Measurements from ENCODE around the gene SPRY2. TPM values are rescaled to one million over a fixed set of nuclear protein-coding genes. Genes with fewer than 3 reads are reported as not detected.

Gene SPRY2
- total and polyA plus RNA-seq, 2 of the 13 experiments (the other 11 are each of a cell fraction or from before 2014, with no cell fraction given), result 7.4 to 25.1 TPM

DNA sequence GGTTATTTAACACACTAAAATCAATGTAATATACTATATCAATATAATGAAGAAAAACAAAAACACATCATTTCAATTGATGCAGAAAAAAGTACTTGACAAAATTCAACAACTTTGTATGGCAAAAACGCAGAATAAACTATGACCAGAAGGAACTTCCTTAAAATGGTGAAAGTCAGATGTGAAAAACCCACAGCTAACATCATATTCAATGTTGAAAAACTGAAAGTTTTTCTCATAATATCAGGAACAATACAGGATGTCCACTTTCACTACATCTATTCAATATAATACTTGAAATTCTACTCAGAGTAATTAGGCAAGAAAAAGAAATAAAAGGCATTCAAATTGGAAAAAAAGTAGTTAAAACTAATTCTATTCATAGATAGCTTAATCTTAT, 50.3 kb downstream of the SPRY2 start:
- no peak for DNase-seq (ENCODE audit: low spot score)
- Histone ChIP-seq H3K9me3 (ENCODE audit: low read length) (no peaks in the 10 kb centered on the region), H3K9ac (ENCODE audit: insufficient read depth, low read depth, low read length) (no peak overlapping the region), H3K27ac (ENCODE audit: extremely low read length, insufficient read depth, low read length) (no peak overlapping the region), H3K4me3 (replicated peaks in 1 of 3; ENCODE audit: insufficient read depth in 1 of 3, low read depth in 2 of 3, low read length in 3 of 3) (no peak overlapping the region), H3K4me2 (ENCODE audit: low read depth, low read length) (no peak overlapping the region), H3K4me1 (ENCODE audit: insufficient read depth, low read length) (no peaks in the 10 kb centered on the region), H3K79me2 (ENCODE audit: insufficient read depth, low read length) (no peaks in the 10 kb centered on the region), H4K20me1 (ENCODE audit: insufficient read depth, low read length) (no peaks in the 10 kb centered on the region), H3K27me3 (ENCODE audit: control insufficient read depth in 1 of 2, insufficient read depth in 2 of 2, low read length in 2 of 2) (no peaks in the 10 kb centered on the region), H3K36me3 (replicated peaks in 1 of 2; ENCODE audit: control insufficient read depth in 1 of 2, insufficient read depth in 2 of 2, low read length in 2 of 2) (no peaks in the 10 kb centered on the region), H2AFZ (ENCODE audit: low read length) (no peak overlapping the region)
- ATAC-seq, result no peak
- POLR2A ChIA-PET, result no interaction called here
- FAIRE-seq, result no peak
- TF ChIP-seq, protein P1, sequence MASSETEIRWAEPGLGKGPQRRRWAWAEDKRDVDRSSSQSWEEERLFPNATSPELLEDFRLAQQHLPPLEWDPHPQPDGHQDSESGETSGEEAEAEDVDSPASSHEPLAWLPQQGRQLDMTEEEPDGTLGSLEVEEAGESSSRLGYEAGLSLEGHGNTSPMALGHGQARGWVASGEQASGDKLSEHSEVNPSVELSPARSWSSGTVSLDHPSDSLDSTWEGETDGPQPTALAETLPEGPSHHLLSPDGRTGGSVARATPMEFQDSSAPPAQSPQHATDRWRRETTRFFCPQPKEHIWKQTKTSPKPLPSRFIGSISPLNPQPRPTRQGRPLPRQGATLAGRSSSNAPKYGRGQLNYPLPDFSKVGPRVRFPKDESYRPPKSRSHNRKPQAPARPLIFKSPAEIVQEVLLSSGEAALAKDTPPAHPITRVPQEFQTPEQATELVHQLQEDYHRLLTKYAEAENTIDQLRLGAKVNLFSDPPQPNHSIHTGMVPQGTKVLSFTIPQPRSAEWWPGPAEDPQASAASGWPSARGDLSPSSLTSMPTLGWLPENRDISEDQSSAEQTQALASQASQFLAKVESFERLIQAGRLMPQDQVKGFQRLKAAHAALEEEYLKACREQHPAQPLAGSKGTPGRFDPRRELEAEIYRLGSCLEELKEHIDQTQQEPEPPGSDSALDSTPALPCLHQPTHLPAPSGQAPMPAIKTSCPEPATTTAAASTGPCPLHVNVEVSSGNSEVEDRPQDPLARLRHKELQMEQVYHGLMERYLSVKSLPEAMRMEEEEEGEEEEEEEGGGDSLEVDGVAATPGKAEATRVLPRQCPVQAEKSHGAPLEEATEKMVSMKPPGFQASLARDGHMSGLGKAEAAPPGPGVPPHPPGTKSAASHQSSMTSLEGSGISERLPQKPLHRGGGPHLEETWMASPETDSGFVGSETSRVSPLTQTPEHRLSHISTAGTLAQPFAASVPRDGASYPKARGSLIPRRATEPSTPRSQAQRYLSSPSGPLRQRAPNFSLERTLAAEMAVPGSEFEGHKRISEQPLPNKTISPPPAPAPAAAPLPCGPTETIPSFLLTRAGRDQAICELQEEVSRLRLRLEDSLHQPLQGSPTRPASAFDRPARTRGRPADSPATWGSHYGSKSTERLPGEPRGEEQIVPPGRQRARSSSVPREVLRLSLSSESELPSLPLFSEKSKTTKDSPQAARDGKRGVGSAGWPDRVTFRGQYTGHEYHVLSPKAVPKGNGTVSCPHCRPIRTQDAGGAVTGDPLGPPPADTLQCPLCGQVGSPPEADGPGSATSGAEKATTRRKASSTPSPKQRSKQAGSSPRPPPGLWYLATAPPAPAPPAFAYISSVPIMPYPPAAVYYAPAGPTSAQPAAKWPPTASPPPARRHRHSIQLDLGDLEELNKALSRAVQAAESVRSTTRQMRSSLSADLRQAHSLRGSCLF (CRISPR knock-in tag; IDR thresholded peaks at IDR 0.05; ENCODE audit: borderline replicate concordance), result no peak
- TF ChIP-seq NFYC (CRISPR knock-in tag; IDR thresholded peaks at IDR 0.05) (no peak), FOXA1 (IDR thresholded peaks at IDR 0.05) (no peak), FOXA1 (CRISPR knock-in tag; IDR thresholded peaks at IDR 0.05) (no peak), RXRA (CRISPR knock-in tag; IDR thresholded peaks at IDR 0.05) (no peak), KDM3A (CRISPR knock-in tag; IDR thresholded peaks at IDR 0.05; ENCODE audit: low read depth) (no peak), KLF9 (CRISPR knock-in tag; IDR thresholded peaks at IDR 0.05; ENCODE audit: low read depth) (no peak), TOE1 (CRISPR knock-in tag; IDR thresholded peaks at IDR 0.05) (no peak), ZNF607 (CRISPR knock-in tag; IDR thresholded peaks at IDR 0.05; ENCODE audit: borderline replicate concordance) (no peak)
- TF ChIP-seq, protein P2, sequence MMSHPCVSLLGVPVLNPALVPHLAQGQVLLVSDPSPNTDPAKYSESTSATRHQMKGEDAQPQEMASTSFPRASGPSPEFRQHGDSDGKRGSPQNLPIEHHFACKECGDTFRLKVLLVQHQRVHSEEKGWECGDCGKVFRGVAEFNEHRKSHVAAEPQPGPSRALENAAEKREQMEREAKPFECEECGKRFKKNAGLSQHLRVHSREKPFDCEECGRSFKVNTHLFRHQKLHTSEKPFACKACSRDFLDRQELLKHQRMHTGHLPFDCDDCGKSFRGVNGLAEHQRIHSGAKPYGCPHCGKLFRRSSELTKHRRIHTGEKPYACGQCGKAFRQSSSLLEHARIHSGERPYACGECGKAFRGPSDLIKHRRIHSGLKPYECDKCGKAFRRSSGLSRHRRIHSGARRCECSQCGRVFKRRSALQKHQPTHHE (CRISPR knock-in tag; IDR thresholded peaks at IDR 0.05; ENCODE audit: borderline replicate concordance), result no peak
- TF ChIP-seq, protein P3, sequence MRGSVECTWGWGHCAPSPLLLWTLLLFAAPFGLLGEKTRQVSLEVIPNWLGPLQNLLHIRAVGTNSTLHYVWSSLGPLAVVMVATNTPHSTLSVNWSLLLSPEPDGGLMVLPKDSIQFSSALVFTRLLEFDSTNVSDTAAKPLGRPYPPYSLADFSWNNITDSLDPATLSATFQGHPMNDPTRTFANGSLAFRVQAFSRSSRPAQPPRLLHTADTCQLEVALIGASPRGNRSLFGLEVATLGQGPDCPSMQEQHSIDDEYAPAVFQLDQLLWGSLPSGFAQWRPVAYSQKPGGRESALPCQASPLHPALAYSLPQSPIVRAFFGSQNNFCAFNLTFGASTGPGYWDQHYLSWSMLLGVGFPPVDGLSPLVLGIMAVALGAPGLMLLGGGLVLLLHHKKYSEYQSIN (CRISPR knock-in tag; IDR thresholded peaks at IDR 0.05; ENCODE audit: borderline replicate concordance), result no peak
- TF ChIP-seq, protein P4, sequence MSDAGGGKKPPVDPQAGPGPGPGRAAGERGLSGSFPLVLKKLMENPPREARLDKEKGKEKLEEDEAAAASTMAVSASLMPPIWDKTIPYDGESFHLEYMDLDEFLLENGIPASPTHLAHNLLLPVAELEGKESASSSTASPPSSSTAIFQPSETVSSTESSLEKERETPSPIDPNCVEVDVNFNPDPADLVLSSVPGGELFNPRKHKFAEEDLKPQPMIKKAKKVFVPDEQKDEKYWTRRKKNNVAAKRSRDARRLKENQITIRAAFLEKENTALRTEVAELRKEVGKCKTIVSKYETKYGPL (CRISPR knock-in tag; IDR thresholded peaks at IDR 0.05), result no peak
- TF ChIP-seq, protein P5, sequence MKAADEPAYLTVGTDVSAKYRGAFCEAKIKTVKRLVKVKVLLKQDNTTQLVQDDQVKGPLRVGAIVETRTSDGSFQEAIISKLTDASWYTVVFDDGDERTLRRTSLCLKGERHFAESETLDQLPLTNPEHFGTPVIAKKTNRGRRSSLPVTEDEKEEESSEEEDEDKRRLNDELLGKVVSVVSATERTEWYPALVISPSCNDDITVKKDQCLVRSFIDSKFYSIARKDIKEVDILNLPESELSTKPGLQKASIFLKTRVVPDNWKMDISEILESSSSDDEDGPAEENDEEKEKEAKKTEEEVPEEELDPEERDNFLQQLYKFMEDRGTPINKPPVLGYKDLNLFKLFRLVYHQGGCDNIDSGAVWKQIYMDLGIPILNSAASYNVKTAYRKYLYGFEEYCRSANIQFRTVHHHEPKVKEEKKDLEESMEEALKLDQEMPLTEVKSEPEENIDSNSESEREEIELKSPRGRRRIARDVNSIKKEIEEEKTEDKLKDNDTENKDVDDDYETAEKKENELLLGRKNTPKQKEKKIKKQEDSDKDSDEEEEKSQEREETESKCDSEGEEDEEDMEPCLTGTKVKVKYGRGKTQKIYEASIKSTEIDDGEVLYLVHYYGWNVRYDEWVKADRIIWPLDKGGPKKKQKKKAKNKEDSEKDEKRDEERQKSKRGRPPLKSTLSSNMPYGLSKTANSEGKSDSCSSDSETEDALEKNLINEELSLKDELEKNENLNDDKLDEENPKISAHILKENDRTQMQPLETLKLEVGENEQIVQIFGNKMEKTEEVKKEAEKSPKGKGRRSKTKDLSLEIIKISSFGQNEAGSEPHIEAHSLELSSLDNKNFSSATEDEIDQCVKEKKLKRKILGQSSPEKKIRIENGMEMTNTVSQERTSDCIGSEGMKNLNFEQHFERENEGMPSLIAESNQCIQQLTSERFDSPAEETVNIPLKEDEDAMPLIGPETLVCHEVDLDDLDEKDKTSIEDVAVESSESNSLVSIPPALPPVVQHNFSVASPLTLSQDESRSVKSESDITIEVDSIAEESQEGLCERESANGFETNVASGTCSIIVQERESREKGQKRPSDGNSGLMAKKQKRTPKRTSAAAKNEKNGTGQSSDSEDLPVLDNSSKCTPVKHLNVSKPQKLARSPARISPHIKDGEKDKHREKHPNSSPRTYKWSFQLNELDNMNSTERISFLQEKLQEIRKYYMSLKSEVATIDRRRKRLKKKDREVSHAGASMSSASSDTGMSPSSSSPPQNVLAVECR (CRISPR knock-in tag; IDR thresholded peaks at IDR 0.05; ENCODE audit: borderline replicate concordance), result no peak
- CTCF ChIA-PET (ENCODE audit: low intra/inter-chr PET ratio, low total read pairs), result no interaction called here
- intact Hi-C loops (cut with micrococcal nuclease; ENCODE audit: unreplicated experiment), result no loop called here
- in situ Hi-C loops (cut with HindIII; ENCODE audit: extremely low pct_ligation_motif_present, low pct_unique_long_range_greater_than_20kb), result no loop called here
- WGBS (ENCODE audit: low lambda C conversion rate), result 0% methylated on average over 1 of the region's 1 CpG
- no TSS peak for BruUV-seq (replicated peaks)

Data from HepG2 (cell line).